ENCODE data around the gene ACOT8. TPM values are rescaled to one million over a fixed set of nuclear protein-coding genes. Genes with fewer than 3 reads are reported as not detected.

ACOT8 gene
- total RNA-seq, 1 donor from 2014 or later, result 13.4 TPM

GRCh38 chr20:45894797-45895196, 37.6 kb upstream of the ACOT8 start:
- Mint-ChIP-seq H3K27ac (no peak overlapping the region), H3K4me3 (no peak overlapping the region), H3K27me3 (ENCODE audit: insufficient read depth, low read depth) (peaks cover 10% of the 10 kb centered on the region), H3K4me1 (peaks cover 29% of the 10 kb centered on the region), H3K9me3 (no peaks in the 10 kb centered on the region), H3K36me3 (peaks cover 12% of the 10 kb centered on the region)
- TF ChIP-seq CTCF (IDR thresholded peaks at IDR 0.05) (no peak), EZH2 (IDR thresholded peaks at IDR 0.05) (no peak), EZH2phosphoT487 (IDR thresholded peaks at IDR 0.05) (no peak)
- DNase-seq (ENCODE audit: low spot score), result no peak
- Histone ChIP-seq H3F3A (ENCODE audit: low read depth) (peaks cover 2% of the 10 kb centered on the region), H3K9ac (no peak overlapping the region), H3K79me2 (ENCODE audit: low read depth) (no peaks in the 10 kb centered on the region), H3K27me3 (peaks cover 9% of the 10 kb centered on the region), H3K4me3 (no peak overlapping the region), H3K4me1 (peaks cover 10% of the 10 kb centered on the region), H2AFZ (replicated peaks) (no peak overlapping the region), H3K4me2 (no peak overlapping the region), H4K20me1 (ENCODE audit: low read depth) (no peaks in the 10 kb centered on the region), H3K27ac (no peak overlapping the region), H3K9me3 (ENCODE audit: low read depth) (no peaks in the 10 kb centered on the region), H3K36me3 (no peaks in the 10 kb centered on the region)

- peaks cover 9% of the 10 kb centered on the region for H3K27me3 ChIP-seq
- H3K4me1 ChIP-seq, result peaks cover 10% of the 10 kb centered on the region
- H3K27ac ChIP-seq, result no peak overlapping the region
- no peak overlapping the region for H2AFZ ChIP-seq (replicated peaks)
- no peak overlapping the region for H3K4me3 ChIP-seq
- no peaks in the 10 kb centered on the region for H3K79me2 ChIP-seq (ENCODE audit: low read depth)
- no peak overlapping the region for H3K9ac ChIP-seq
- peaks cover 4% of the 10 kb centered on the region for H3F3A ChIP-seq (ENCODE audit: low read depth)
- no peaks in the 10 kb centered on the region for H3K36me3 ChIP-seq
- Mint-ChIP-seq H3K9me3 (no peaks in the 10 kb centered on the region), H3K36me3 (peaks cover 9% of the 10 kb centered on the region), H3K27ac (peak overlapping the region; percentile 83), H3K4me1 (peaks cover 32% of the 10 kb centered on the region), H3K4me3 (peak overlapping the region; percentile 64), H3K27me3 (ENCODE audit: insufficient read depth, low read depth) (peaks cover 10% of the 10 kb centered on the region)
- TF ChIP-seq EZH2 (IDR thresholded peaks at IDR 0.05) (no peak), EZH2phosphoT487 (IDR thresholded peaks at IDR 0.05) (no peak), CTCF (IDR thresholded peaks at IDR 0.05) (no peak)
- H3K9me3 ChIP-seq (ENCODE audit: low read depth), result no peaks in the 10 kb centered on the region
- no peaks in the 10 kb centered on the region for H4K20me1 ChIP-seq (ENCODE audit: low read depth)
- DNase-seq (ENCODE audit: low spot score), result no peak
- H3K4me2 ChIP-seq, result no peak overlapping the region
These were observed 36.6 kb upstream of the ACOT8 start for GRCh38 chr20:45893831-45894230.

- Mint-ChIP-seq H3K9me3 (no peaks in the 10 kb centered on the region), H3K27me3 (ENCODE audit: insufficient read depth, low read depth) (peaks cover 10% of the 10 kb centered on the region), H3K36me3 (peaks cover 6% of the 10 kb centered on the region), H3K4me3 (peak overlapping the region; percentile 94), H3K4me1 (peaks cover 32% of the 10 kb centered on the region), H3K27ac (peak overlapping the region; percentile 29)
- H4K20me1 ChIP-seq (ENCODE audit: low read depth), result no peaks in the 10 kb centered on the region
- H3K9ac ChIP-seq, result no peak overlapping the region
- no peaks in the 10 kb centered on the region for H3K9me3 ChIP-seq (ENCODE audit: low read depth)
- no peak for TF ChIP-seq EZH2 (IDR thresholded peaks at IDR 0.05)
- no peak for TF ChIP-seq EZH2phosphoT487 (IDR thresholded peaks at IDR 0.05)
- no peak for TF ChIP-seq CTCF (IDR thresholded peaks at IDR 0.05)
- H3K4me2 ChIP-seq, result no peak overlapping the region
- H3K79me2 ChIP-seq (ENCODE audit: low read depth), result no peaks in the 10 kb centered on the region
- H3K36me3 ChIP-seq, result no peaks in the 10 kb centered on the region
- peaks cover 4% of the 10 kb centered on the region for H3F3A ChIP-seq (ENCODE audit: low read depth)
- H3K4me1 ChIP-seq, result peaks cover 10% of the 10 kb centered on the region
- peaks cover 9% of the 10 kb centered on the region for H3K27me3 ChIP-seq
- DNase-seq (ENCODE audit: low spot score), result no peak
- no peak overlapping the region for H2AFZ ChIP-seq (replicated peaks)
- H3K4me3 ChIP-seq, result no peak overlapping the region
- no peak overlapping the region for H3K27ac ChIP-seq
These were observed 35.8 kb upstream of the ACOT8 start for GRCh38 chr20:45892828-45893500.

All from neural progenitor cell (in vitro differentiated cells).